Heart left ventricle (tissue), 13 donors: ENCODE measurements around the gene RCL1.

Source experiments
- POLR2A ChIP-seq, 2 donors: fragments of 450-650 bp; IDR thresholded peaks; one replicate each; pipeline ENCODE4 v1.6.1; 2017; ENCODE audit warnings: antibody characterized with exemption in 2 of 2, mild to moderate bottlenecking in 2 of 2, moderate library complexity in 2 of 2
- TF ChIP-seq, protein P1 (sequence below), 12 donors: fragments of 200-600 bp; sonication (generic) in 4 of 12; IDR thresholded peaks; one replicate each; pipeline versions ENCODE4 v1.5.0 to v1.8.0; 2018 to 2022; ENCODE audit warnings: antibody characterized with exemption in 12 of 12, mild to moderate bottlenecking in 5 of 12
- donor health status: ischemic (EF 13 %, LVEDD 7.1; RV severe dilation, severe dysfunction).
- donor health status: DM: no; HTN: yes; CAD: no.
- donor health status: DM: no; HTN: no; CAD: no.
- donor health status: ischemic (EF 25% LVEDD 6.9; RV normal size, moderate dysfunction).
- donor health status: ischemic (EF 25% LVEDD 5.7; RV mildly dilated, moderate dysfunction).
- donor health status: ischemic (EF 35%, LVEDD 5.7; RV mildly dilated, moderate dysfunction).
- donor health status: nonischemic (EF 11% LVEDD 7.7; RV severe dilation, severe dysfunction).
- donor health status: DM: yes; HTN: yes; CAD: no.
- donor health status: PGD.
- donor health status: ischemic (EF 29% LVEDD 5.4; RV normal size, mild dysfunction).
- donor health status: nonischemic (EF 23%, LVEDD 6.1; RV moderate dilation, normal function).

DNA sequence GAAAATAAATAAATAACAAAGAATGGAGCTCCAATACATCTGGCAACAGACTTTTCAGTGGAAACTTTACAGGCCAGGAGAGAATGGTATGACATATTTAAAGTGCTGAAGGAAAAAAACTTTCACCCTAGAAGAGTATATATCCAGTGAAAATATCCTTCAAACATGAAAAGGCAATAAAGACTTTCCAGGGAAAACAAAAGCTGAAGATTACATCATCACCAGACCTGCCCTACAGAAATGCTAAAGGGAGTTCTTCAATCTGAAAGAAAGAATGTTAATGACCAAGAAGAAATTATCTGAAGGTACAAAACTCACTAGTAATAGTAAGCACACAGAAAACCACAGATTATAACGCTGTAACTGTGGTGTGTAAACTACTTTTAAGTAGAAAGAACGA is 8.3 kb upstream of the RCL1 start:
- TF ChIP-seq, protein P1, sequence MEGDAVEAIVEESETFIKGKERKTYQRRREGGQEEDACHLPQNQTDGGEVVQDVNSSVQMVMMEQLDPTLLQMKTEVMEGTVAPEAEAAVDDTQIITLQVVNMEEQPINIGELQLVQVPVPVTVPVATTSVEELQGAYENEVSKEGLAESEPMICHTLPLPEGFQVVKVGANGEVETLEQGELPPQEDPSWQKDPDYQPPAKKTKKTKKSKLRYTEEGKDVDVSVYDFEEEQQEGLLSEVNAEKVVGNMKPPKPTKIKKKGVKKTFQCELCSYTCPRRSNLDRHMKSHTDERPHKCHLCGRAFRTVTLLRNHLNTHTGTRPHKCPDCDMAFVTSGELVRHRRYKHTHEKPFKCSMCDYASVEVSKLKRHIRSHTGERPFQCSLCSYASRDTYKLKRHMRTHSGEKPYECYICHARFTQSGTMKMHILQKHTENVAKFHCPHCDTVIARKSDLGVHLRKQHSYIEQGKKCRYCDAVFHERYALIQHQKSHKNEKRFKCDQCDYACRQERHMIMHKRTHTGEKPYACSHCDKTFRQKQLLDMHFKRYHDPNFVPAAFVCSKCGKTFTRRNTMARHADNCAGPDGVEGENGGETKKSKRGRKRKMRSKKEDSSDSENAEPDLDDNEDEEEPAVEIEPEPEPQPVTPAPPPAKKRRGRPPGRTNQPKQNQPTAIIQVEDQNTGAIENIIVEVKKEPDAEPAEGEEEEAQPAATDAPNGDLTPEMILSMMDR (IDR thresholded peaks at IDR 0.05), result no peak
- no peak for TF ChIP-seq POLR2A (IDR thresholded peaks at IDR 0.05)
